Ramos (cell line): ENCODE data around the gene WDR49.

Experiments used
- in situ Hi-C: fragments of 300-500 bp; cut with MboI; formaldehyde crosslinking; loops from one replicate; pipeline ENCODE4 v1.14.3; 2022; ENCODE audit warnings: low sequenced_read_pairs; ENCODE audit not compliant: unreplicated experiment

Gene WDR49

DNA sequence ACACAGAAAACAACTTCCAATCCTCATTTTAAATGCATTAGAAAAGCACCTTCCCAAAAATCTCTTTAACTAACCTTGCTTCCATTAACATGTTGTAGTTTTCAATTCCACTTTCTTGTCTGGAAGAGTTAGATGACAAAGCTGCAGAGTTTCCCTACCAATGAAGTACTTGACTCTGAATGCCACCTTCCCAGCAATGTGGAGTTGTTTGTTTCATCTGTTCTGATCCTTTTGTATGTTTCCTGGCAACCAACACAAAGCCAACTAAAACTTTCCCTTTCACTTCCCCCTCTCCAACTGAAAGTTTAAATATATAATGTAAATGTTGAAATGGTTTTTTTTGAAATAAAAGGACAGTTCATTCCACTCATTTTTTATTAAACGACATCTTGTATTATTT lies at the start of gene WDR49:
TSS of gene WDR49 (minus strand) at position 183 of the 400 bp plus-strand sequence. CDS start 517 bp downstream, outside the sequence.
- in situ Hi-C loops = no loop called here

DNA sequence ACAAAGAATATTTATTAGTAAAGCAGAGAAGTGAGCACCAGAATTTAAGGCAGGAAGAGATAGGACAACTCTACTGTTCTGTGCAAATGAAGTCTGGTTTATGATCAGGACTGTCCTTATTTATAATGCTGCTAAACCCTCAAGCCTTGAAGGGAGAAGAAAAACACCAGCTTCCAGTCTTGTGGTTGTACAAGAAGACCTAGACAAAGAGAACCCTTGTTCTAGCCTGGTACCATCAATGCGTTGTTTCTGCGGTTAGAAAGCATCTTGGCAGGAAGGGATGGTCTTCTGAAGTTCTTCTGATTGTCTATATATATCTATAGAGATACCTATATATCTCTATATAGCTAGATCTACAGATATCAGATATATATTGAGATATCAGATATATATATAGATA lies 47.2 kb upstream of the WDR49 start:
- in situ Hi-C loops = no loop called here

DNA sequence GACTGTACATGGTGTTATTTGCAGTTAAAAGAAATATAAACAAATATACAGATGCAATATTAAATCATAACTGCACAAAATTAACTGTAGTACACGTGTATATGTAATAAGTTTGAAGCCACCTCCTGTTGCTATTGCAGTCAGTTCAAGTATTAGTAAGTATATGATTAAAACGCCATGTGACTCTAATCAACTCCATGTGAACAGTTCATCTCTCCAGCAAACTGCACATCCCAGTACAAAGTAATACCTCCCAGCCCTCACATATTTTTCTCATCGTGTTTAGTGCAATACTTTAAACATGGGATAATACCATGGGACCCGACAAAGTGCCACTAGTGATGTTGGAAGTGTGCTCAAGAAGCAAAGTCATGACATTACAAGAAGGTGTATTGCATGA lies 46.3 kb upstream of the WDR49 start:
- in situ Hi-C loops = no loop called here

DNA sequence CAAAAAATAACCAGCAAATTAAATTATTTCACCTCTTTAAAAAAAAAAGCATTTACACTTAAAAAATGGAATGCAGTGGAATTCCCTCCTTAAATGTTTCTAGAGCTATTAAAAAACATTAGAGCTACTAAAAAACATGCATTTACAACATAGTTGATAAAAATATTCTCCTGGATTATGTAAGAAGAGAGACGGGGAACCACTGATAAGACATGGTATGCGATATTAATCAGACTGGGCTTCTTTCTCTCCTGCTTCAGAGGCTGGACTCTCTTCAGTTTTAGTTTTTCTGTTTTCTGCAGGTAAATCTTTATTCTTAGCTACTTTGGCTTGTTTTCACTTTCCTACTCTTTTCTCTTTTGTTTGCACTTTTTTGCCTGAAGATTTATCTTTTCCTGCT lies 40.4 kb upstream of the WDR49 start:
- in situ Hi-C loops = no loop called here

DNA sequence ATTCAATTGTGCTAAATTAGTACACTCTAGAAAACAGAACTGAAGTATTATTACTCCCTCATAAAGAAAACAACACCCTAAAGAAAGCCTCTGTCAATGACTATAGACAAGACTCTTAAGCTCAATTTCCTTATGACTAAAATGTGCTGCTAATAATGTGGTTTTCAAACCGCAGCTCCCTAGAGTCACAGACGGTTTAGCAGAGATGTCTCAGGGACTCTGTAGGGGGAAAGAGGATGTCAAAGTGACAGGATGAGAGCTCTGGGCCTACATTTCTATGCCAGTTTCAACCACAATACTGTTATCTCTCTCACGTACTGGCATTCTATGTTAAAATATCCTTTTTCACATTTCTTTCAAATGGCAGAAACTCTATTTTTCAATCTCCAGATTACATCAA lies 37.6 kb upstream of the WDR49 start:
- in situ Hi-C loops = no loop called here

DNA sequence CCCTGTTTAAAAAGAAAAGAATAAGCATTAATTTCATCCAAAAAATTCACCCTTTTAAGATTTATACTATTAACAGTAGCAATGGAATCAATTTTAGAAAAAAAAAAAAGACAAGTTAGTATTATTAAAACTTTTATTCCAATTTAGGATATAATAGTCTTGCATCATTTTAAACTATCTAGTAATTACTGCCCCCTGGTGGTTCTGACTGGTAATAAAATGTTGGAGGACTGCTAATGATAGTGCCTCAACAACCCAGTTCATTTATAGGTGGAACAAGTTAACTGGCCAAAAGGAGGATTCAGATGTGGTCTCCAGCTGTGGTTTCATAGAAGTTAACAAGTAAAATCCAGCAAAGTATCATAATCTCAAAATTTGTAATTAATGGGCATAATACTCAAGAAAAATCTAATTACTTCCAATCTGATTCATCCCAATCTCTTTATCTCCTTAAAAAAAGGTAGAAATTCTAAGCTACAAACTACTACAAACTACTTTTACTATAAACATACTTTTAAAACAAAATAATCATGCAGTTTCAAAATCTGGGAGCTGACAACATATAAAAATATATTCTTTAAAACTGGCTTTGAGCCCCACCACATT lies 30.7 kb upstream of the WDR49 start:
- in situ Hi-C loops = no loop called here

DNA sequence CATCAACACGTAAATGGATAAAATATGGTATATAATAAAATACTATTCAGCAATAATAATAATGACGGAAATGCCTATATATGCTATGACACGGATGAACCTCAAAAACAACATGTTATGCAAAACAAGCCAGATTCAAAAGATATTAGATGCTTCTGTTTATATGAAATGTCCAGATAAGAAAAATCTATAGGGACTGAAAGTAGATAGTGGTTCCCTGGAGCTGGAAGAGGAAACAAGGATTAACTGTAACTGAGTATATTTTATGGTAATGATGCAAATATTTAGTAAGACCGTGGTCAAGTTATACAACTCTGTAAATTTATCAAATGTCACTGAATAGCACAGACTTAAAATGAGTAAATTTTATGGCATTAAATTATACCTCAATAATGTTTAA lies 25.8 kb upstream of the WDR49 start:
- in situ Hi-C loops = no loop called here

DNA sequence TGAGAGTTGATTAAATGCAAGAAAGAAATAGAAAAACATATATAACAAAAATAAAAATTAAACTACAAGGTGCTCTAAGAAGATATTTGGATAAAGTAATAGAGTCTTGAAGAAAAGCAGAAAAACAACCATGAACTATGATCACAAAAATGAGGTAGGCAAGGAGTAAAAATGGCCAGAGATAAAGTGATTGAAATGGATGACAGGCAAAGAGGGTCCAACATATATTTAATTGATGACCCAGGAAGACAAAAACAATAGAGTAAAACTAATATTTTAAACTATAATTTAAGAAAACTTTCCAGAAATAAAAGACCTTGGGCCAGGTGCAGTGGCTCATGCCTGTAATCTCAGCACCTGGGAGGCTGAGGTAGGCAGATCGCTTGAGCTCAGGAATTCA lies 22.1 kb upstream of the WDR49 start:
- in situ Hi-C loops = no loop called here

DNA sequence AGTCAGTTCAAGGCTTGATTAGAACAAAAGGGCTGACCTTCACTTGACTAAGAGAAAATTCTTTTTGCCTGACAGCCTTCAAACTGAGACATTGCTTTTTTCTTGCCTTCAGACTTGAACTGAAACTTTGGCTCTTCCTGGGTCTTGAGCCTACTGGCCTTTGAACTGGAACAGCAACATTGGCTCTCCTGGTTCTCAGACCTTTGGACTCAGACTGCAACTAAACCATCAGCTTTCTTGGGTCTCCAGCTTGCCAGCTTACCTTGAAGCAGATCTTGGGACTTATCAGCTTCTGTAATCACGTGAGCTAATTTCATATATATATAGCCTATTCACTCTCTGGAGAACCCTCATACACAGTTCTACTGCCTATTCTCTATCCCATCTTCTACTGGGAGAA lies 19.5 kb upstream of the WDR49 start:
- in situ Hi-C loops = no loop called here

DNA sequence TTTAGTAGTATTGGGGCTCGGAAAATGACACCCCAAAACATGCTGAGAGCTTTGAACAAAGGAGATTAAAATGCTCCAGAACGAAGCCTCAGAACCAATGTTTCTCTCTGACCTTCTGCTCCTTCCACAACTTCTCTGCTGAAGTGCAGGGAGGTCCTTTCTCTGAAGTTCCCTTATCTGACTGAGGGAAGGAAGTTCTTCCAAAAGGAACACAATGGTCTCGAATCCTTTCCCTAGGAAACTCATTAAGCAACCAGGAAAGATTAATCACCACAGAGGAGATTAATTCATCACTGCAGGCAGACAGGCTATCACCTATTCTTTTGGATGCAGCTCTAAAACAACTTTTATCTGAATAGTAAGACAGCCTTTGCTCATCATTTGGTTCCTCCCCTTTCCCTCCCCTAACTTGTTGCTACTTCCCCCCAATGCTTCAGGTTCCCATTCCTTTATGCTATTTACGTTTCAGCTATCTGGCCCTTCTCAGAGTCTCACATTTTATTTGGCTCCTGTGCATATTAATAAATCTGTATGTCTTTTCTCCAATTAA lies 18.2 kb upstream of the WDR49 start:
- in situ Hi-C loops = no loop called here

DNA sequence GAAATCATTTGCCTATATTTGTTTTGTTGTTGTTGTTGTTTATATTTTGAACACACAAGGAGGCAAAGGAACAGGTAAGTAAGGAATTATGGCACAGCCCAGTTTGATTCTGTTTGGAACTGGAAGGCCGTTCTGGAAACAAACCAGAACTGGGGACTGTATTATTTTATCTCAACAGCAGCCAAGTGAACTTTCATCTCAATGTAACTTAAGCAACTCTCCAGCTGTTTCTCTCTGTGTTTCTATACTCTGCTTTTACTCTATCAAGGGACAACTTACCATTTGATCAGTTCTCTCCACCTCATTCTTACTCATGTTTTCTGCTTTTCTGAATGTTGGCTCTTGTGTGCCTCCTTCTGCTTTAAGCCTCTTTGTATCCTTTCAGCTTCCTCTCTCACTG lies 16.0 kb upstream of the WDR49 start:
- in situ Hi-C loops = no loop called here

DNA sequence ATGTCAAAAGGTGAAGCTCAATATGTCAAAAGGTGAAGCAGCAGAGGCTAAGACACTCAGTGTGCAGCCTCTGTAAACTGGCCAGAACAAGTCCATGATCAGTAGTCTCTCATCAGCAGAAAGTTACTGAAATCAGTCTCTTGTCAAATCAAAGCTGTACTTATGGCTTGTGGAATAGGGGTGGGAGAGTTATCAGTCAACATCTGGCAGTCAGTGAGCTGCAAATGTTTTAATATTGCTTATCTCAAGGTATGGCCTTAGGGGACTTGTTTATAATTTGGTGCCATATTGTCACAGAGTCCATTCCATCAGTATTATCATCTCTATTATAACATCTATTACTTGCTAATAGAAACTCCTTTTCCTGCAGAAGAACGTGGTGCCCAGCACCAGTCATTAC lies 14.9 kb upstream of the WDR49 start:
- in situ Hi-C loops = no loop called here

DNA sequence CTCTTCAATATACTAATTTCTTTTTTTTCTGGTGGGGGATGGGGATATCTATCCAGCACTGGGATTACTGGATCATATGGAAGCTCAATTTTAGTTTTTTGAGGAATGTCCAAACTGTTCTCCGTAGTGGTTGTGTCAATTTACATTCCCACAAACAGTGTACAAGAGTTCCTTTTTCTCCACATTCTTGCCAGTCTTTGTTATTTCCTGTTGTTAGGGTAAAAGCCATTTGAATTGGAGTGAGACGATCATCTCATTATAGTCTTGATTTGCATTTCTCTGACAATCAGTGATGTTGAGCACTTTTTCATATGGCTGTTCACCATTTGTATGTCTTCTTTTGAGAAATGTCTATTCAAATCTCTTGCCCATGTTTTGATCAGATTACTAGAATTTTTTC lies 12.8 kb upstream of the WDR49 start:
- in situ Hi-C loops = no loop called here

DNA sequence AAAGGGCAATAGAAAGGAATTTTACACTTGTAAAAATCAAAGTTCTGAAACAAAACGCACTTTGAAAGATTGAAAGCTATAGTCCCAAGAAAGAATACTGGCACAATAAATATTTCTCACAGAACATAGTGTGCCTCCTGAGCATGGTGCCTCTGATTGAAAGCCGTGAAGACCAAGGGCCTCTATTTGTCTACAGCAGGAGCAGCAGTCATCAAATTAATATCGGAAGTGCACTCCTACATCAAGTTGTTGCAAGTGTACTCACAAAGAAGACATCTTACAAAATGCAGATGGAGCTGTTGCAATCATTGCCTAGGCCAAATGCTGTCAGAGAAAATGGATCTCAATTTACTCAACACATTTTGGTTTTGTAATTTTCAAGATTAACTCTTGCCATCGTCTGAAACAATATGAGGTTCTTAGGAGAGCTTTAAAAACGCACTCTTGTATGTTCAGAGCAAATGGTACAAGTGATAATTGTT lies 9.2 kb upstream of the WDR49 start:
- in situ Hi-C loops = no loop called here

DNA sequence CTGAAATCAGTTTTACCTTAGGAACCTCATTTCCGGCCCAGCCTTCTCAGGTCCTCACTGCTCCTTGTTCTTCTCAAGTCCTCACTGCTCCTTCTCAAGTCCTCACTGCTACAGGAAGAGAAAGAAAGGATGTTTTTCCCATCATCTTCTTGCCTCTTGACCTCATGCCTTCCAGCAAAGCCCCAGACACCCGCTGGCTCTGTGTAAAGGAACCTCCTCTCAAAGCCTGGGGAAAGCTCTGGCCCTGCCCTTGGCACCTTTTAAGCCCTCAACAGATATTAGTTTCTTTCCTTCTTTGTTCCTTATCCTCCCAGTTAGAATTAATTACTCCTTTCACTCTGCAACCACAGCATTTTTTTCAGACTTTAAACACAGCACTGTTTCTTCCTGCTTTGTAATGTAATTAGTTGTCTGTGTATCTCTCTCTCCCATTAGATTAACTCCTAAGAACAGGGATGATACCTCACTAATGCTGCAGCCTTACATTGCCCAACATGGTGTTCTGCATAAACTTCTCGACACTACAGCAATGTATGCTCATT lies 4.0 kb upstream of the WDR49 start:
- in situ Hi-C loops = no loop called here

DNA sequence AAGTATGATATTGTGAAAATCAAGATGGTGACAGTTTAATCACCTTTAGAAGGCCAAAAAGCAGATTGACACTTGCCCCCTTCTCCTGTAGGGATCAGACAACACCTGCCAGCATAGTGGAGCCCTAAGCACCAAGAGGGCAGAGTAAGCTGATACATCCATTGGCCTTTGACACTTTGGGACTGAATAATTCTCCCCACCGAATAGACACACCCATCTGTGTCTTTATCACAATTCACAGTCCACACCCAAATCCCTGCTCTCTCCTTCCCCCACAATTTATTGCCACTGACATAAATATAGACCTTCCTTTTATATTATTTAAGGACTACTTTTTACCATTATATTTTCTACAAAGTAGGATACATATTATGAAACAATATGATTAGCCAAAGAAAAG lies 3.1 kb upstream of the WDR49 start:
- in situ Hi-C loops = no loop called here

DNA sequence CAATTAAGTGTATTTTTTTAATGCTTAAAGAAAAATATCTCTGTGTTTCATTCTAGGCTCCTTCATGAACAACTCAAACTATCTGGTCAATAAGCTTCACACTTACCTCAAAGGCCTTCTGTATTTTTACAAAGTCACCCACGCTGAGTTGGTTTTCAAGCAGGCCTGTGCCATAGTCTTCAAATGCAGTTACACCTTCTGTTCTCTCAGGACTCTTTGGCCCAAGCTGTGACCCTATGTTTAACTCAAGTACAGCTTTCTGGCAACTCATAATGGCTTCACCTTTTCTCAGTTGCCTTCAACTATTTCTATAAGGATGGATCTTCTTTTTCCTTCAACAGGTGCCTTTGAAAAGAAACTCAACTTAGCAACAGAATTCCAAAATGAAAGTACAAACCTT lies 587 bp downstream of the WDR49 start:
- in situ Hi-C loops = no loop called here

DNA sequence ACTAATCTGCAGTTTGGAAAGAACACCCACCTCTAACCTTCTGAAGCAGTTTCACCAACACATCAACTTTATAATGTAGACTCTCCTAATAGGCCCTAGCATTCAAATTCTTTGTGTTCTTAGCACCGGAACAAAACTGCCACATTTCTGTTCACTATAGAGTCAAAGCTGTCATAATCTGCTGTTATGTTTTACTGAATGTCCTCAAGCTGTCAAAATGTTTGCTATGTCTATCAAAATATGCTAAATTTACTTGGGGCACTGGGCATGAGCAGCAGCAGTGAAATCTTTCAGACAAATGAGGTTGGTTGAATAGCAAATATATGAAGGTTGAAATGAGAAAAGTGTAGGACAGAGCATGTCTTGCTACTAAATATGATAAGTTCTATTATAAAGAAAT lies 1.9 kb downstream of the WDR49 start:
- in situ Hi-C loops = no loop called here

DNA sequence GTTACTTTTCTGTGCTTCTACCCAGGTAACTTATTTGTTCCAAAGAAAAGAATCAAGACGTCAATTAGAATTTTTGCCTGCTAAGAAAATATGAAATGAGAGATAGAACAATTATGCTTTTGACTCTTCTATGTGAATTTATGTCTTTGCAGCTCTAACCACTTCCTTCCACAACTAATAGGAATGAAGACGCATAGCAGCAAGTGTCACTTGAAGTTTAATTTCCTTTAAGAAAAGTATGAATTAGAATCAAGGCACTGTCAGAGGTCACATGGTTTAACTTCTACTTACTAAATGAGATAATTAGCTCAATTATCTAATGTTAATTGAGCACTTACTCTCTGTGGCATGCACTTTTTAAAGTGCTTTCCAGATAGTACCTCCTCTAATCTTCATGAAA lies 3.3 kb downstream of the WDR49 start:
- in situ Hi-C loops = no loop called here

DNA sequence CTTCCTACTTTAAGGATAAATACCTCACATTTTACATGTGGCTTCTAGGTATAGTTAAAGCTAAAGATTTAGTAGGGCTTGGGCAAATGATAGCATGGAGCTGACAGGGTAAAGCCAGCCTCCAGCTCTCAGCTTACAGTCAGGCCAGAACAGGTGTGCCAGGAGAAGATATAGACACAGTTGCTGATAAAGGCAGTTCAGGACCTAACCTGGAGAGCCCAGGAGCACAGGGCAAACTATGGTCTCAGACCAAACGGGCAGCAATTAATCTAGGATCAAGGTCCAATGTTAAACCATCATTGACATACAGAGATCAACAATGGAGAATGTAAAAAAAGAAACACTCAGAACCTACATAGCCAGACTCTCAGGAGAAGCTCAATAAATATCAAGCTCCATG lies 4.0 kb downstream of the WDR49 start:
- in situ Hi-C loops = no loop called here

DNA sequence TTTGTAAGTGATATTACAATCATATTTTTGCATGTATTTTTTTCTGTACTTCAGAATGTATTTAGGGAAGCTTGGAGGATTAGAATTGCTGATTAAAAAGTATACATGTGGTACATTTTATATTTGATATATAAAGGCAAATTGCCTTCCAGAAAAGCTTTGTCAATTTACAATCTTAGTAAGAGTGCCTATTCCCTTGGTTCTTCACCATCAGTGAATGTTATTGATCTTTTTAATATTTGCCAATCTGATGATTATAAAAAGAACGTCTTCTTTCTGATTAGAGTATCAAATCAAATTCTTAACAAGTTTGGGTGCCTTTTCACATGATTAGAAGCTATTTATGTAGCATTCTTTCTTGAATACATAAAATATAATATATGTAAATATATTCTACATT lies 9.1 kb downstream of the WDR49 start:
- in situ Hi-C loops = no loop called here

DNA sequence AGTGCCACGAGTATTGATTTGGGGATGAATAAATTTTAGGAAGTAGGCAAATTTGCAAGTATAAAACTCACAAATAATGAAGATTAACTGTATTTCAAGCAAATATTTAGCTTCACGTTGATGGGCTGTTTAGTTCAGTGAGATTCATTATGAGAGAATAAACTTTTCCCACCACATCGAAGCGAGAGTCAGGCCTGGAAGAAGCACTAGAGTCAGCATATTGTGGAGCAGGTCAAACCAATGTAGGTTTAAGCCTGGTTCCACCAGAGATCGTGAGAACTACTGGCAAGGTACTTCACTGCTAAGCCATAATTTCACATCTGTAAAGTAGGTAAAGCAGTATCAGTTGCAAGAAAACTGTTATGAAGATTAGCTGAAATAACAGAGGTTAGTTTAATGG lies 22.3 kb downstream of the WDR49 start:
- in situ Hi-C loops = no loop called here
